ENCODE measurements around the gene FAM236A. TPM values are rescaled to one million over a fixed set of nuclear protein-coding genes. Genes with fewer than 3 reads are reported as not detected.
"Not testable (repeated sequence)": the region's sequence is repeated elsewhere in the genome, so short reads cannot be mapped to it uniquely, and the experiment has no call there.

The FAM236A gene
- total RNA-seq: not detected in 2 replicates

- H3K4me3 Mint-ChIP-seq; H3K4me1 Mint-ChIP-seq; H3K9me3 Mint-ChIP-seq; H3K27ac Mint-ChIP-seq; H3K36me3 Mint-ChIP-seq (ENCODE audit: low read depth); CTCF ChIA-PET; DNase-seq; POLR2A ChIA-PET; intact Hi-C loops (cut with micrococcal nuclease); H3K27me3 Mint-ChIP-seq; ATAC-seq (ENCODE audit: low read depth): not testable (repeated sequence)
Measured at GRCh38 chrX:72937906-72938305, at the start of gene FAM236A. FAM236A (plus strand) TSS chrX:72938206; CDS start chrX:72938263, 57 bp downstream.

- H3K36me3 Mint-ChIP-seq (ENCODE audit: low read depth); CTCF ChIA-PET; H3K27ac Mint-ChIP-seq; ATAC-seq (ENCODE audit: low read depth); POLR2A ChIA-PET; H3K4me3 Mint-ChIP-seq; H3K27me3 Mint-ChIP-seq; DNase-seq; H3K4me1 Mint-ChIP-seq; intact Hi-C loops (cut with micrococcal nuclease); H3K9me3 Mint-ChIP-seq: not testable (repeated sequence)
Measured at GRCh38 chrX:72889740-72890139, 48.3 kb upstream of the FAM236A start.

- intact Hi-C loops (cut with micrococcal nuclease); CTCF ChIA-PET; H3K27ac Mint-ChIP-seq; H3K4me3 Mint-ChIP-seq; DNase-seq; H3K36me3 Mint-ChIP-seq (ENCODE audit: low read depth); ATAC-seq (ENCODE audit: low read depth); POLR2A ChIA-PET; H3K9me3 Mint-ChIP-seq; H3K4me1 Mint-ChIP-seq; H3K27me3 Mint-ChIP-seq: not testable (repeated sequence)
Measured at GRCh38 chrX:72912315-72912714, 25.7 kb upstream of the FAM236A start, which contains the start of gene FAM236C. FAM236C (plus strand) TSS chrX:72912615; CDS start chrX:72912715, 100 bp downstream.

GRCh38 chrX:72916096-72916495, 21.9 kb upstream of the FAM236A start:
- H3K27ac Mint-ChIP-seq; CTCF ChIA-PET; H3K4me1 Mint-ChIP-seq; POLR2A ChIA-PET; H3K36me3 Mint-ChIP-seq (ENCODE audit: low read depth); DNase-seq; H3K4me3 Mint-ChIP-seq; intact Hi-C loops (cut with micrococcal nuclease); H3K27me3 Mint-ChIP-seq; ATAC-seq (ENCODE audit: low read depth); H3K9me3 Mint-ChIP-seq: not testable (repeated sequence)

- DNase-seq; CTCF ChIA-PET; intact Hi-C loops (cut with micrococcal nuclease); ATAC-seq (ENCODE audit: low read depth); H3K36me3 Mint-ChIP-seq (ENCODE audit: low read depth); H3K9me3 Mint-ChIP-seq; POLR2A ChIA-PET; H3K27ac Mint-ChIP-seq; H3K4me3 Mint-ChIP-seq; H3K4me1 Mint-ChIP-seq; H3K27me3 Mint-ChIP-seq: not testable (repeated sequence)
Measured at GRCh38 chrX:72932283-72932682, 5.7 kb upstream of the FAM236A start.

GRCh38 chrX:72936455-72936854, 1.6 kb upstream of the FAM236A start:
- H3K4me1 Mint-ChIP-seq; H3K9me3 Mint-ChIP-seq; CTCF ChIA-PET; POLR2A ChIA-PET; intact Hi-C loops (cut with micrococcal nuclease); DNase-seq; H3K27ac Mint-ChIP-seq; H3K4me3 Mint-ChIP-seq; H3K36me3 Mint-ChIP-seq (ENCODE audit: low read depth); H3K27me3 Mint-ChIP-seq; ATAC-seq (ENCODE audit: low read depth): not testable (repeated sequence)

- H3K4me3 Mint-ChIP-seq; H3K9me3 Mint-ChIP-seq; ATAC-seq (ENCODE audit: low read depth); intact Hi-C loops (cut with micrococcal nuclease); DNase-seq; CTCF ChIA-PET; H3K4me1 Mint-ChIP-seq; H3K27ac Mint-ChIP-seq; POLR2A ChIA-PET; H3K36me3 Mint-ChIP-seq (ENCODE audit: low read depth); H3K27me3 Mint-ChIP-seq: not testable (repeated sequence)
Measured at GRCh38 chrX:72936882-72937455, 1.0 kb upstream of the FAM236A start.

- ATAC-seq (ENCODE audit: low read depth); H3K4me3 Mint-ChIP-seq; H3K9me3 Mint-ChIP-seq; intact Hi-C loops (cut with micrococcal nuclease); H3K36me3 Mint-ChIP-seq (ENCODE audit: low read depth); H3K27ac Mint-ChIP-seq; H3K4me1 Mint-ChIP-seq; H3K27me3 Mint-ChIP-seq; DNase-seq; CTCF ChIA-PET; POLR2A ChIA-PET: not testable (repeated sequence)
Measured at GRCh38 chrX:72942272-72942671, 4.3 kb downstream of the FAM236A start.

- POLR2A ChIA-PET; H3K27me3 Mint-ChIP-seq; CTCF ChIA-PET; H3K4me3 Mint-ChIP-seq; H3K4me1 Mint-ChIP-seq; H3K27ac Mint-ChIP-seq; H3K36me3 Mint-ChIP-seq (ENCODE audit: low read depth); H3K9me3 Mint-ChIP-seq; intact Hi-C loops (cut with micrococcal nuclease); DNase-seq: not testable (repeated sequence)
- peak; percentile 81 for ATAC-seq (ENCODE audit: low read depth)
Measured at GRCh38 chrX:72943035-72943818, 5.2 kb downstream of the FAM236A start.

- H3K27ac Mint-ChIP-seq; H3K4me3 Mint-ChIP-seq; H3K36me3 Mint-ChIP-seq (ENCODE audit: low read depth); POLR2A ChIA-PET; H3K27me3 Mint-ChIP-seq; intact Hi-C loops (cut with micrococcal nuclease); H3K4me1 Mint-ChIP-seq; DNase-seq; H3K9me3 Mint-ChIP-seq; CTCF ChIA-PET: not testable (repeated sequence)
- peak; percentile 88 for ATAC-seq (ENCODE audit: low read depth)
Measured at GRCh38 chrX:72943819-72944169, 5.8 kb downstream of the FAM236A start, which contains the start of gene DMRTC1. DMRTC1 (minus strand) TSS chrX:72943837; CDS start chrX:72875694, 68,143 bp downstream.

- CTCF ChIA-PET; H3K27me3 Mint-ChIP-seq; intact Hi-C loops (cut with micrococcal nuclease); H3K27ac Mint-ChIP-seq; H3K9me3 Mint-ChIP-seq; H3K4me1 Mint-ChIP-seq; H3K36me3 Mint-ChIP-seq (ENCODE audit: low read depth); H3K4me3 Mint-ChIP-seq; POLR2A ChIA-PET; ATAC-seq (ENCODE audit: low read depth); DNase-seq: not testable (repeated sequence)
Measured at GRCh38 chrX:72959971-72960370, 22.0 kb downstream of the FAM236A start.

GRCh38 chrX:72971859-72972258, 33.9 kb downstream of the FAM236A start:
- ATAC-seq (ENCODE audit: low read depth); POLR2A ChIA-PET; DNase-seq: not testable (repeated sequence)

More at GRCh38 chrX:72971859-72972258, 33.9 kb downstream of the FAM236A start:
- H3K9me3 Mint-ChIP-seq; H3K4me1 Mint-ChIP-seq; intact Hi-C loops (cut with micrococcal nuclease); H3K36me3 Mint-ChIP-seq (ENCODE audit: low read depth); CTCF ChIA-PET; H3K4me3 Mint-ChIP-seq; H3K27me3 Mint-ChIP-seq; H3K27ac Mint-ChIP-seq: not testable (repeated sequence)
